Measurements from ENCODE around the gene ETNK2. TPM values are rescaled to one million over a fixed set of nuclear protein-coding genes. Genes with fewer than 3 reads are reported as not detected.

Gene ETNK2
- total and polyA plus RNA-seq, 2 of the 4 experiments (the other 2 are of a cell fraction), result 18.9 to 26.0 TPM

- TF ChIP-seq RCOR1 (IDR thresholded peaks at IDR 0.05; ENCODE audit: insufficient replicate concordance, low read length), result no peak
- peak; percentile 99 for TF ChIP-seq RAD21 (IDR thresholded peaks at IDR 0.05; ENCODE audit: low read length)
- TF ChIP-seq MAFK (IDR thresholded peaks at IDR 0.05; ENCODE audit: low read depth, low read length), result no peak
- peak; percentile 74 for TF ChIP-seq BHLHE40 (IDR thresholded peaks at IDR 0.05; ENCODE audit: low read depth, low read length)
- TF ChIP-seq RFX5 (IDR thresholded peaks at IDR 0.05; ENCODE audit: low read depth, low read length), result no peak; the same call in 1 of the 2 replicates
- peak; percentile 99 for TF ChIP-seq SMC3 (IDR thresholded peaks at IDR 0.05; ENCODE audit: low read depth, low read length)
- TF ChIP-seq POLR2A (IDR thresholded peaks at IDR 0.05; ENCODE audit: low read depth, low read length), result peak; percentile 59
Observed at GRCh38 chr1:204127597-204128242, 24.1 kb downstream of the ETNK2 start (continued).
